Neural cell (in vitro differentiated cells): Measurements from ENCODE around the gene ZNF778. TPM values are rescaled to one million over a fixed set of nuclear protein-coding genes. Genes with fewer than 3 reads are reported as not detected.

Experiments
- H2AFZ ChIP-seq: fragments of 200-600, 300-800 bp; sonication (generic), shearing (Covaris generic); 2 replicates; pipeline ENCODE4 v1.6.0; 2014; ENCODE audit warnings: low read depth, mild to moderate bottlenecking, antibody characterized with exemption, low read length, moderate library complexity
- H3F3A ChIP-seq: fragments of 200-600 bp; shearing (Covaris generic); 2 replicates; pipeline ENCODE4 v1.6.1; 2016; ENCODE audit warnings: mild to moderate bottlenecking, moderate library complexity, mixed read lengths, antibody characterized with exemption, low read length; ENCODE audit not compliant: insufficient read depth, poor library complexity, severe bottlenecking
- H3K27ac ChIP-seq: fragments of 200-600, 300-800 bp; sonication (generic), shearing (Covaris generic); 2 replicates; pipeline ENCODE4 v1.5.1; 2014; ENCODE audit warnings: mild to moderate bottlenecking, low read length, moderate library complexity
- H3K27me3 ChIP-seq: fragments of 300-800, 200-600 bp; sonication (generic), shearing (Covaris generic); 2 replicates; pipeline ENCODE4 v1.6.0; 2014; ENCODE audit warnings: mild to moderate bottlenecking, low read depth, low read length, moderate library complexity; ENCODE audit not compliant: insufficient read depth
- H3K36me3 ChIP-seq: fragments of 300-800, 200-600 bp; sonication (generic), shearing (Covaris generic); 2 replicates; pipeline ENCODE4 v1.5.1; 2014; ENCODE audit warnings: mild to moderate bottlenecking, antibody characterized with exemption, low read length, moderate library complexity; ENCODE audit not compliant: insufficient read depth
- H3K4me2 ChIP-seq: fragments of 300-800, 200-600 bp; sonication (generic), shearing (Covaris generic); 2 replicates; pipeline ENCODE4 v1.6.0; 2014; ENCODE audit warnings: mild to moderate bottlenecking, low read length
- H3K4me3 ChIP-seq: fragments of 300-800, 200-600 bp; sonication (generic), shearing (Covaris generic); 2 replicates; pipeline ENCODE4 v1.5.1; 2014; ENCODE audit warnings: mild to moderate bottlenecking, low read length, moderate library complexity
- H3K79me2 ChIP-seq: fragments of 200-600 bp; shearing (Covaris generic); replicated peaks from 2 replicates; pipeline ENCODE4 v1.6.0; 2014; ENCODE audit warnings: mild to moderate bottlenecking, low read length, moderate library complexity; ENCODE audit not compliant: insufficient read depth
- H3K9ac ChIP-seq: fragments of 300-800, 200-600 bp; sonication (generic), shearing (Covaris generic); 2 replicates; pipeline ENCODE4 v1.6.1; 2016; ENCODE audit warnings: mild to moderate bottlenecking, low read length, mixed read lengths
- H3K9me2 ChIP-seq: fragments of 200-600 bp; shearing (Covaris generic); 2 replicates; pipeline ENCODE4 v1.6.1; 2016; ENCODE audit warnings: mild to moderate bottlenecking, low read length, mixed read lengths; ENCODE audit not compliant: insufficient read depth
- H3K9me3 ChIP-seq: fragments of 200-600, 300-800 bp; sonication (generic), shearing (Covaris generic); 2 replicates; pipeline ENCODE4 v1.6.1; 2016; ENCODE audit warnings: mild to moderate bottlenecking, mixed run types, low read length, moderate library complexity, mixed read lengths
- H4K20me1 ChIP-seq: fragments of 200-600 bp; shearing (Covaris generic); 2 replicates; pipeline ENCODE4 v1.6.1; 2016; ENCODE audit warnings: mild to moderate bottlenecking, mixed run types; ENCODE audit not compliant: insufficient read depth
- CTCF ChIP-seq: fragments of 450-650 bp; IDR thresholded peaks from 2 replicates; pipeline ENCODE4 v1.5.1; 2014; ENCODE audit warnings: antibody characterized with exemption, mild to moderate bottlenecking, moderate library complexity; ENCODE audit not compliant: poor library complexity, severe bottlenecking
- EP300 ChIP-seq: fragments of 450-650 bp; conservative IDR thresholded peaks from 2 replicates; pipeline ENCODE4 v1.6.1; 2014; ENCODE audit warnings: antibody characterized with exemption, mild to moderate bottlenecking, moderate library complexity; ENCODE audit not compliant: poor library complexity, severe bottlenecking
- EZH2 ChIP-seq: fragments of 200-600, 300-800 bp; shearing (Covaris generic), sonication (generic); IDR thresholded peaks from 2 replicates; pipeline ENCODE4 v1.6.1; 2014; ENCODE audit warnings: antibody characterized with exemption, low read length, borderline replicate concordance, mild to moderate bottlenecking; ENCODE audit not compliant: insufficient read depth, poor library complexity, severe bottlenecking
- MXI1 ChIP-seq: fragments of 450-650 bp; conservative IDR thresholded peaks from 2 replicates; pipeline ENCODE4 v1.6.1; 2014; ENCODE audit warnings: antibody characterized with exemption, mild to moderate bottlenecking; ENCODE audit not compliant: poor library complexity, severe bottlenecking
- POLR2AphosphoS5 ChIP-seq: IDR thresholded peaks from 2 replicates; pipeline ENCODE4 v1.6.1; 2012
- RAD21 ChIP-seq: fragments of 450-650 bp; conservative IDR thresholded peaks from 2 replicates; pipeline ENCODE4 v1.6.1; 2014; ENCODE audit warnings: antibody characterized with exemption, mild to moderate bottlenecking, moderate library complexity
- REST ChIP-seq: IDR thresholded peaks from 2 replicates; pipeline ENCODE4 v1.6.1; 2012; ENCODE audit warnings: borderline replicate concordance
- SMC3 ChIP-seq: fragments of 450-650 bp; conservative IDR thresholded peaks from 2 replicates; pipeline ENCODE4 v1.6.1; 2014; ENCODE audit warnings: antibody characterized with exemption, mild to moderate bottlenecking, moderate library complexity; ENCODE audit not compliant: poor library complexity
- TAF1 ChIP-seq: IDR thresholded peaks from 2 replicates; pipeline ENCODE4 v1.6.1; 2012; ENCODE audit warnings: low read depth
- polyA plus RNA-seq: library from polyadenylated mRNA; depleted of rRNA; stranded (reverse); fragments of >200 nt; gene quantifications from 2 replicates; pipeline ENCODE4 v1.2.3, GENCODE V29; 2014

The ZNF778 gene
- polyA plus RNA-seq, 1 donor from 2014 or later = 14.7 TPM

GRCh38 chr16:89192956-89193575 lies 24.4 kb upstream of the ZNF778 start:
- H2AFZ ChIP-seq = no peak overlapping the region
- no peak overlapping the region for H3K27ac ChIP-seq
- no peaks in the 10 kb centered on the region for H3F3A ChIP-seq
- no peak overlapping the region for H3K9ac ChIP-seq
- H3K27me3 ChIP-seq = peaks cover 21% of the 10 kb centered on the region
- H3K9me2 ChIP-seq = no peaks in the 10 kb centered on the region
- H3K36me3 ChIP-seq = no peaks in the 10 kb centered on the region
- no peaks in the 10 kb centered on the region for H4K20me1 ChIP-seq
- no peak overlapping the region for H3K4me2 ChIP-seq
- H3K4me3 ChIP-seq = no peak overlapping the region
- TF ChIP-seq REST (no peak), RAD21 (no peak), EP300 (no peak), POLR2AphosphoS5 (no peak), EZH2 (no peak), SMC3 (no peak), TAF1 (no peak), MXI1 (no peak), CTCF (no peak)
- H3K79me2 ChIP-seq = no peaks in the 10 kb centered on the region
- H3K9me3 ChIP-seq = no peaks in the 10 kb centered on the region

- H3K9me3 ChIP-seq = no peaks in the 10 kb centered on the region
- no peak overlapping the region for H3K4me3 ChIP-seq
- no peaks in the 10 kb centered on the region for H3K9me2 ChIP-seq
- H4K20me1 ChIP-seq = no peaks in the 10 kb centered on the region
- H3K79me2 ChIP-seq = no peaks in the 10 kb centered on the region
- no peak overlapping the region for H3K27ac ChIP-seq
- TF ChIP-seq RAD21 = no peak
- no peak for TF ChIP-seq EZH2
- no peak for TF ChIP-seq EP300
- TF ChIP-seq CTCF = no peak
- TF ChIP-seq TAF1 = no peak
- TF ChIP-seq REST = no peak
- no peak for TF ChIP-seq SMC3
- no peak for TF ChIP-seq POLR2AphosphoS5
- TF ChIP-seq MXI1 = no peak
- peaks cover 21% of the 10 kb centered on the region for H3K27me3 ChIP-seq
- H3K9ac ChIP-seq = no peak overlapping the region
- no peak overlapping the region for H3K4me2 ChIP-seq
- H3F3A ChIP-seq = no peaks in the 10 kb centered on the region
- H2AFZ ChIP-seq = no peak overlapping the region
- no peaks in the 10 kb centered on the region for H3K36me3 ChIP-seq
Measured at GRCh38 chr16:89193576-89194293, 23.8 kb upstream of the ZNF778 start.
